ENCODE results near the gene KLHL29.

The KLHL29 gene

DNA sequence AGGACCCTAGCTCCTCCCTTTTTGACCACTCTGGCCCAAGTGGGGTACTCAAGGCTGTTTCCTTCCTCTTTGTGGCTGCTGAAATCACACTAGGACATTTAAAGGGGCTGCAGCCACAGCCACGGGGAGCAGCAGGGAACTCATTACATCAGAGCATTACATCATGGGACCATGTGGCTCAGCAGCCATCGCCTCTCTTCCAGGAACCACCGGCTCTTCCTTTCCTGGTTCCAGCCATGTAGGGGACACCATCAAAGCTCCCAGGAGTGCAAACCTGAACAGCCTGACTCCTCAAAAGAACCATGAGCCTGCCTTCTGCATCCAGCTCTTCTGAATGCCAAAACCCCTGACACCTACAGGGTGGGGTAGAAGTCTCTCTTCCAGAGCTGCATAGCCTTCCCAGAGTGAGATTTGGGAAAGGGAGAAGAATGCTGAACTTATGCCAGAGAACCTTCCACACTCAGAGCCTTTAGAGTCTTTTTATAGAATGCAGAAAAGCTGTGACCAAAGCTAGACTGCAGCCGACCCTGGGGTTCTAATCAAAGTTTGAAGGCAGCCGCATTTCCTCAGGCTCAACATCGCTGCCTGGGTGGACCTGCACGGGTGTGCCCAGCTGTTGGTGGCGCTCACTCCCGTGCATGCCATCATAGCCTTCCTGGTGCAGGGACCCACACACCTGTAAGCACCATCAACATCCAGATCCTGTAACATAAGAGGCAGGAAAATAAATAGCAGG, 121.7 kb downstream of the KLHL29 start:
- H3K9ac ChIP-seq (ENCODE audit: low read depth, low read length), result no peak overlapping the region
- no peaks in the 10 kb centered on the region for H3K9me3 ChIP-seq (ENCODE audit: control insufficient read depth, insufficient read depth, low read length)
- no peaks in the 10 kb centered on the region for H3K27me3 ChIP-seq (ENCODE audit: control insufficient read depth, insufficient read depth, low read length)
- H3K4me1 ChIP-seq (ENCODE audit: control insufficient read depth, insufficient read depth, low read length), result no peaks in the 10 kb centered on the region
- H3K4me3 ChIP-seq (ENCODE audit: low read depth, low read length), result no peak overlapping the region
- H3K36me3 ChIP-seq (ENCODE audit: control insufficient read depth, insufficient read depth, low read length), result no peaks in the 10 kb centered on the region

DNA sequence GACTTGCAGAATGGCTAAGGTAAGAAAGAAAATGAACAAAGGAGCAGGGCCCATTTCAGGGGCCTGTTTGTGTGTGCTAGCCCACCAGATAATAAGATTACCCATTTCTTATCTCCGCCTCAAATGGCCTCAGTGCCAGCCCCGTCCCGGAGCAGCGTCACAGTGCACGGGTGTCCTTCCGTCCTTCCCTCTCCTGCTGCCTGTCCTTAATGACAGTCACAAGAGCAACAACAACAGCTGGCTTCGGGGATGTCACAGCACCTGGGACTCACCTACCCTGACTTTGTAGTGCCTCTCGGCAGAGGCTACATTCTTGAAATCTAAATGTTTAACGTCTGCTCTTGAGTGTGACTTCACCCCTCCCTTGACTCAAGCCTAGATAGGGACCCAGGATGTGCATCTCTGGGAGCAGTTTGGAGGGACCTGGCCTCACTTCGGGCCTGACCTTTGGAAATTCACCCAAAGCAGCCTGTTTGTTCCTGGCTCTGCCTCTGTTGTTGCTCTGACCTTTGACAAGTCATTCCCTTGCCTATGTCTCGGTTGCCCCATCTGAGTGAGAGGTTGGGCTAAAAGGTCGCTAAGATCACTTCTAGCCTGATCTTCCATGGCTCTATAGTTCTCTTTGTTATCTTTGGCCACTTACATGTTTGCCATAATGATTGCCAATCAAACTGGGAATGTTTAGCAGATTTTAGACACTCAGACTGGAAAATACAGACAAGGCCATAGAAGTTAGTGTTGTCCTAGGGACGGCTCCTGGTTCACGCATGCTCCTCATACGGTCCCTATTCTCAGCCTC, 122.5 kb downstream of the KLHL29 start:
- H3K4me1 ChIP-seq (ENCODE audit: control insufficient read depth, insufficient read depth, low read length), result no peaks in the 10 kb centered on the region
- H3K9me3 ChIP-seq (ENCODE audit: control insufficient read depth, insufficient read depth, low read length), result no peaks in the 10 kb centered on the region
- H3K4me3 ChIP-seq (ENCODE audit: low read depth, low read length), result no peak overlapping the region
- no peak overlapping the region for H3K9ac ChIP-seq (ENCODE audit: low read depth, low read length)
- H3K36me3 ChIP-seq (ENCODE audit: control insufficient read depth, insufficient read depth, low read length), result no peaks in the 10 kb centered on the region
- no peaks in the 10 kb centered on the region for H3K27me3 ChIP-seq (ENCODE audit: control insufficient read depth, insufficient read depth, low read length)

DNA sequence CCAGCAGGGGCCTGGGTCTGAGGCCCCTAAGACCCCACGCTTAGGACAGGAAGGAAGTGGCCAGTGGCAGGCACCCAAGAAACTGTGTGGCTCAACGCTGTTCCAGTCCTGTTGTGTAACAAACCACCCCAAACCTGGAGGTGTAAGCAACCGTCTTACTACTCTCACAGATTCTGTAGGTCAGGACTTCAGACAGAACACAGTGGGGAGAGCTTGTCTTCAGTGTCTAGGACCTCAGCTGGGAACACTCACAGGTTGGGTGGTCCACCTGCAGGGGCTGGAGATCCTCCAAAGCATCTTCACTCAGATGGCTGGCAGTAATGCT, 123.0 kb downstream of the KLHL29 start:
- Histone ChIP-seq H3K27me3 (ENCODE audit: control insufficient read depth, insufficient read depth, low read length) (no peaks in the 10 kb centered on the region), H3K4me1 (ENCODE audit: control insufficient read depth, insufficient read depth, low read length) (no peaks in the 10 kb centered on the region), H3K9me3 (ENCODE audit: control insufficient read depth, insufficient read depth, low read length) (no peaks in the 10 kb centered on the region), H3K9ac (ENCODE audit: low read depth, low read length) (no peak overlapping the region), H3K36me3 (ENCODE audit: control insufficient read depth, insufficient read depth, low read length) (no peaks in the 10 kb centered on the region), H3K4me3 (ENCODE audit: low read depth, low read length) (no peak overlapping the region)

DNA sequence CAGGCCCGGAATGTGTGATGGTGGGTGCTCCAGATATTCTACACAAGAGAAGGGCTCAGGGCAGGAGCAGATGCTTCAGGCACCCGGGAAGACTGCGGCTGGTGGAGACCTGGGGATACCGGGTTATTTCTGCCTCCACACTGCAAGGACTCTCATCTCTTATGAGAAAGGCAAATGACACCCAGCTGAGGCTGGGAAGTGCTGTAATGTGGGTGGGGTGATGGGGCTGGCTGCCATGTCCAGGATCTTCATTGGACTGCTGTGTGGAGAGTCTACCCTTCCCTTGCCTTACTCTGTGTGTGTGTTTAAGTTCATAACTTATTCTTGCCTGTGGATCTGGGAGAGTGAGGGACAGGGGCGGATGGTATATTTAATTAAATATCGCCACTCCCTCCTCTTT, 124.1 kb downstream of the KLHL29 start:
- H3K4me3 ChIP-seq (ENCODE audit: low read depth, low read length), result no peak overlapping the region
- H3K9ac ChIP-seq (ENCODE audit: low read depth, low read length), result no peak overlapping the region
- no peaks in the 10 kb centered on the region for H3K27me3 ChIP-seq (ENCODE audit: control insufficient read depth, insufficient read depth, low read length)
- no peaks in the 10 kb centered on the region for H3K4me1 ChIP-seq (ENCODE audit: control insufficient read depth, insufficient read depth, low read length)
- no peaks in the 10 kb centered on the region for H3K36me3 ChIP-seq (ENCODE audit: control insufficient read depth, insufficient read depth, low read length)
- H3K9me3 ChIP-seq (ENCODE audit: control insufficient read depth, insufficient read depth, low read length), result no peaks in the 10 kb centered on the region

DNA sequence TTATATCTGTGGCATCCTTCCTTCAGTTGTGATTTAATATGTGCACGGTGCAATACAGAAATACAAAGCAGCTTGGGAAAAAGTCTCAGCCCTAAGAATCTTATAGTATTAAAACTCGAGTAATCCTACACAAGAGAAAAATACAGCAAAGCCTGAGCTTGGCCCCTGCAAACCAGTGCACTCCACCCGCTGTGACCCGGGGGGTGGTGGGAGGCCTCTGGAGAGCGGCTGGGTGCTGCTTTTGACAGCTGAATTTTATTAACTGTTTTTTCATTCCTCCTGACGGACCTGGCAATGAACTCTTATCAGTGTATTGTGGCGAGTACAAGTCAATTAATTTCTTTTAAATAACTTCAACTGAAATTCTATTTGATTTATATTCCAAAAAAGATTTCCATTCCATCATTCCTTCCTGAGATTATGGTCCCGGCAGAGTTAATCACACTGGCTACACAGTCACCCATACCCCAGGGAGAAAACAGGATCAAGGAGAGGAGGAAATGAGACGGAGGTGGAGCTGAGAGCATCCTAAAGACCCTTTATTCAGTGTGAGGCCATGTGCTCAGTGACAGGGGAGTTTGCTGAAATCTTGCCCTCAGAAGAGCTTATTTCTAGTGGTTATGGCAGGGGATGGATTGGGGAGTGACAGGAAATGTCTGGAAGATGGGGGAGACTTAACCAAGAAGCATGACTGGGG, 124.8 kb downstream of the KLHL29 start:
- Histone ChIP-seq H3K27me3 (ENCODE audit: control insufficient read depth, insufficient read depth, low read length) (no peaks in the 10 kb centered on the region), H3K4me3 (ENCODE audit: low read depth, low read length) (no peak overlapping the region), H3K9ac (ENCODE audit: low read depth, low read length) (no peak overlapping the region), H3K36me3 (ENCODE audit: control insufficient read depth, insufficient read depth, low read length) (no peaks in the 10 kb centered on the region), H3K9me3 (ENCODE audit: control insufficient read depth, insufficient read depth, low read length) (no peaks in the 10 kb centered on the region), H3K4me1 (ENCODE audit: control insufficient read depth, insufficient read depth, low read length) (no peaks in the 10 kb centered on the region)

DNA sequence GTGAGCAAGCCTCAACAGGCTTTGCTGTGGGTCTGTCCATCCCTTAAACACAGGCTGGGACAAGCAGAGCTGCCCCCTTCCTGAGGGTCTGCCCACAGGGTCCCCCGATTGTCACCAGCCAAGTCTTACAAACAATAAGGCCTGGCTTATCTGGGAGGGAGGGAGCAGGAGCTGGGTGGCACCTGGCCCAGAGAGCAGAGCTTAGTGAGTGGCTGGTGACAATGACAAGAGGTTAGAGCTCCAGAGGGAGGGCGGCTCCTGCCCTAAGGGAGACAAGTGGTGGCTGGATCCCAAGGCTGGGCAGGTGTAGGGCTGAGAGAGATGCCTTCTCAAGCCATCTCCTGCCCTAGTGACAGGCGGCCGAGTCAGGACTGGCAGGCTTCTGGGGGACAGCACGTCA, 125.5 kb downstream of the KLHL29 start:
- Histone ChIP-seq H3K9me3 (ENCODE audit: control insufficient read depth, insufficient read depth, low read length) (no peaks in the 10 kb centered on the region), H3K27me3 (ENCODE audit: control insufficient read depth, insufficient read depth, low read length) (no peaks in the 10 kb centered on the region), H3K9ac (ENCODE audit: low read depth, low read length) (no peak overlapping the region), H3K4me3 (ENCODE audit: low read depth, low read length) (no peak overlapping the region), H3K36me3 (ENCODE audit: control insufficient read depth, insufficient read depth, low read length) (no peaks in the 10 kb centered on the region), H3K4me1 (ENCODE audit: control insufficient read depth, insufficient read depth, low read length) (no peaks in the 10 kb centered on the region)

DNA sequence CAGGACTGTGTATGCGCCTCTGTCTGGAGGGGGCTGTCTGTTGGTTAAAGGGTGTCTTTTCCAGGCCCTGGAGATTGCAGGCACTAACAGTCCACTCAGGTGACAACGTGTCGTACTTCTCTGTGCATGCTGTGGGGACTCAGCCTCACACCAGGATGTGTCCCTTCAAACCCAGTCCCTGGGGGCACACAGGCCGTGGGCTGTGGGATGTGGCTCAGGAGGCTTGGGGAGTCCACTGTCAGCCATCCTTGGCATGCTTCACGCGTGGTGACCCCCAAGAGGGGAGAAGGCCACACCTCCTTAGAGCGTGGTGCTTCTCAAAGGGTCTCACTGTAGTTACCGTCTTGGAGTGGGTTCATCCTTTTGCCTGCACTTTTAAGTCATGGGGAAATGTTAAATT, 127.8 kb downstream of the KLHL29 start:
- H3K36me3 ChIP-seq (ENCODE audit: control insufficient read depth, insufficient read depth, low read length), result no peaks in the 10 kb centered on the region
- no peak overlapping the region for H3K9ac ChIP-seq (ENCODE audit: low read depth, low read length)
- no peaks in the 10 kb centered on the region for H3K4me1 ChIP-seq (ENCODE audit: control insufficient read depth, insufficient read depth, low read length)
- H3K9me3 ChIP-seq (ENCODE audit: control insufficient read depth, insufficient read depth, low read length), result no peaks in the 10 kb centered on the region
- no peaks in the 10 kb centered on the region for H3K27me3 ChIP-seq (ENCODE audit: control insufficient read depth, insufficient read depth, low read length)
- H3K4me3 ChIP-seq (ENCODE audit: low read depth, low read length), result no peak overlapping the region

DNA sequence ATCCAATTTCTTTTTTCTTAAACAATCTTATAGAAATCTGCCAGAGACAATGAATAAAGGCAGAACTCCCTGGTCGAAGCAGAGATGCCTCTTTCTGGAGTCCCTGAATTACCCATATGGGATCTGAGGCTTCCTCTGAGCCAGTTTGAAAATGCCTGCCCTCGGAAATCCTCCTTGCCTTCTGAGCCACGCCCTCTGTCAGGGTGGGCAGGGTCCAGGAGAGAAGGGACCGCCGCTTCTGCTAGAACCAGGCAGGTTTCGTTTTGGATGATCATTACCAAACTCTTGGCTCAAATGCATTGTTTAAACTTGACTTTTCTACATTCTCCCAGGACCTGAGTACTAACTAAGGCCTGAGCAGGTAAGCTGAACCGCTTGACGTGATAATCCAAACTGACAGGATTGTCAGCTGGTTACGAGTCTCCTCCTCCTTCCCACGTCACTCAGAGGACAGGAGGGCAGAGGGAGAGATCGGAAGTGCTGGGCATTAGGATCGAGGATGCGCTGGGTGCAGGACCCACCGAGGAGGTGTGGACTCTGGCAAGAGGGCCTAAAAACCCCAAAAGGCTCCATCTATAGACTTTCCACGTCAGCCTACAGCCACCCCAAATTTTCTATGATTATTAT, 128.4 kb downstream of the KLHL29 start:
- Histone ChIP-seq H3K9ac (ENCODE audit: low read depth, low read length) (no peak overlapping the region), H3K4me3 (ENCODE audit: low read depth, low read length) (no peak overlapping the region), H3K27me3 (ENCODE audit: control insufficient read depth, insufficient read depth, low read length) (no peaks in the 10 kb centered on the region), H3K9me3 (ENCODE audit: control insufficient read depth, insufficient read depth, low read length) (no peaks in the 10 kb centered on the region), H3K36me3 (ENCODE audit: control insufficient read depth, insufficient read depth, low read length) (no peaks in the 10 kb centered on the region), H3K4me1 (ENCODE audit: control insufficient read depth, insufficient read depth, low read length) (no peaks in the 10 kb centered on the region)

DNA sequence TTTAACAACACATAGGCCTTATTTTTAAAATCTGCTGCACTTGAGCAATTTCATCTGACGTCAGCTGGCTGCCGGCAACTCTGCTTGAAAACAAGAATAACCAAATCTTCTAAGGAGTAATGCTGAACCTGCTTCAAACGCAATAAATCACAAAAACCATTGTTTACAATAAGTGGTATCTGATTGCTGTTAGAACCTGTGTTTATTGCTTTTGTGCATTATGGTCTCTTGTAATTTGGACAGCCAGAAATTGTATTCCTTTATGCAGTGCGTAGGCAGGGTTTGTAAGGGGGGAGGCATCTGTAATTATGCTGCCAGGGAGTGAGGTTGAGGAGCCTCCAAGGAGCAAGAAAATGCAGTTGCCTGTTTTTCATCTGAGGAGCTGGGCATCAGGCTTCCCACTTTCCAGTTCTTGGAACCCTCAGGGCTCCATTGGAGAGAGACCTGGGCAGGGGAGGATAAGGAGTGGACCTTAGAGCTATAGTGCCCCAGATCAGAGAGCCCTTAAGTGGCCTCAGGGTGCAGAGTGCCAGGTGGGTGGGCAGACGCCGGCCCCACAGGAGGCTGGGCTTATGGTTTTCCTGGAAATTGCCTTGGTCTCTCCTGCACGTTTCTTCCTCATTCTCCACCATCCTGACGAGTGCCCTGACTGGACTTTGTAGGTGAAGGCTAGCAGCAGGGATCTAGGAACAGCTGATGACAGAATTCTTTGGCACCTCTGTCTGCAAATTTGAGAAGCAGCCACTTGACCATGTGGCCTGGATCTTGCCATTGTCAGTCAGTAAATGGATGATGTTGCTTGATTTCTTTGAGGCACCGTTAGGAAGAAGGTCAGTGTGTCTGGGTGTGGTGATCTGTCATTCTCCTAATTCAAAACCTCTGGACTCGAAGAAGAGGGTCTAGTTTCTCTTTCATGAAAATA, 129.2 kb downstream of the KLHL29 start:
- no peaks in the 10 kb centered on the region for H3K27me3 ChIP-seq (ENCODE audit: control insufficient read depth, insufficient read depth, low read length)
- H3K36me3 ChIP-seq (ENCODE audit: control insufficient read depth, insufficient read depth, low read length), result no peaks in the 10 kb centered on the region
- no peaks in the 10 kb centered on the region for H3K9me3 ChIP-seq (ENCODE audit: control insufficient read depth, insufficient read depth, low read length)
- no peak overlapping the region for H3K4me3 ChIP-seq (ENCODE audit: low read depth, low read length)
- H3K4me1 ChIP-seq (ENCODE audit: control insufficient read depth, insufficient read depth, low read length), result no peaks in the 10 kb centered on the region
- no peak overlapping the region for H3K9ac ChIP-seq (ENCODE audit: low read depth, low read length)

DNA sequence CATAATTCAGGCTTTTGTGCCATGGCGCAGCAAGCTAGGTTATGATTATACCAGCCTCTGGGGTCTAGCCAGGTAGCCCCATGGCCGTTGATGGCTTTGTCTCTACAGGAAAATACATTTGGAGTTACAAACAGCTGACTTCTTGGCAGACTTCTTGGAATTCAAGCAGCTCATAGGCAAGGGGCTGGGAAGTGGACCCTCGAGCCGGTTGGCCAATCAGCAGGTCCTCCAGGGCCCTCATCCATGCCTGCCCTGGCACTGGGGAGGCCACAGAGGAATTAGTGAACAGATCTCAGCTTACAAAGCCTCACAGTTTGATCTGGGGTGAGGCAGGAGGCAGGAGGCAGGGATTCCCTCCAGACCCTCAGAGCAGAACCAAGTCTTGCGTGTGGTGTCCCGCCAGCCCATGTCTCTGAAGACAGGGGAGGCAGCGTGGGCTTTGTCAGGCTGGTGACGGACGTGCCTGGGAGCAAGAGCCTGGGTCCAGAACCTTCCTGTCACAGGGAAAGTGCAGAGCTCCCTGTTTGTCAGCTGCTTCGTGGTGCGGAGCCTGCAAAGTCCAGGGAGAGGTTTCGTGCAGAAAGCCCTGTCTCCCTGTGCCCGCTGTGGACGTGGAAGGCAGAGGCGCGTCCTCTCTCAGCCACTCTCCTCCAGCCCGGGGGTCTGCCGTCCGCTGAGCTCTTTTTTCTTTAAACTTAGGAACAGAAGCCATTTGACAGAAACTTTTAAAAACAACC, 131.7 kb downstream of the KLHL29 start:
- no peaks in the 10 kb centered on the region for H3K27me3 ChIP-seq (ENCODE audit: control insufficient read depth, insufficient read depth, low read length)
- no peaks in the 10 kb centered on the region for H3K36me3 ChIP-seq (ENCODE audit: control insufficient read depth, insufficient read depth, low read length)
- no peaks in the 10 kb centered on the region for H3K9me3 ChIP-seq (ENCODE audit: control insufficient read depth, insufficient read depth, low read length)
- no peak overlapping the region for H3K4me3 ChIP-seq (ENCODE audit: low read depth, low read length)
- peaks cover 2% of the 10 kb centered on the region for H3K4me1 ChIP-seq (ENCODE audit: control insufficient read depth, insufficient read depth, low read length)
- H3K9ac ChIP-seq (ENCODE audit: low read depth, low read length), result no peak overlapping the region
